Adipose tissue (tissue), 3 donors: Measurements from ENCODE around the gene FBXW2. TPM values are rescaled to one million over a fixed set of nuclear protein-coding genes. Genes with fewer than 3 reads are reported as not detected.
"Not testable (repeated sequence)": the region's sequence is repeated elsewhere in the genome, so short reads cannot be mapped to it uniquely, and the experiment has no call there.

Source experiments
- H3K27ac ChIP-seq: one replicate; pipeline ENCODE4 v1.5.1; 2013; ENCODE audit warnings: low read depth, low read length
- WGBS, 3 donors: extraction: QIAGEN DNeasy Blood & Tissue Kit; methylation state at CpG; one replicate each; pipeline ENCODE4 v1.1.7; 2013; 5-methylcytosine and 5-hydroxymethylcytosine counted together
- polyA plus RNA-seq, 3 donors: library from polyadenylated mRNA; stranded (reverse); fragments of 200-250 nt; gene quantifications; one replicate each; pipeline ENCODE4 v1.2.3, GENCODE V29; 2013
- donor health status: healthy with polysubstance abuse.
- donor health status: Bipolar disorder and iron deficiency.
- donor health status: healthy.

FBXW2 gene
- 10 to 100 TPM in 2 of 3 donors, 1 to 10 TPM in 1; 9.2 to 31.6 (median 23.2) TPM for polyA plus RNA-seq

GRCh38 chr9:120792898-120793765, at the start of gene FBXW2:
TSS of gene FBXW2 (minus strand) at chr9:120793416. CDS start at chr9:120788258, 5,158 bp downstream.
- 0% methylated on average over 69 to 72 of the region's 72 CpGs for WGBS, 3 donors
- H3K27ac ChIP-seq, result no peak within 1 kb of the TSS

- no peak overlapping the region for H3K27ac ChIP-seq
- WGBS, 3 donors, result 25 to 46% (median 44%) methylated on average over 18 of the region's 18 CpGs
Observed at GRCh38 chr9:120841930-120842684, 48.9 kb upstream of the FBXW2 start.

GRCh38 chr9:120839146-120839545, 45.9 kb upstream of the FBXW2 start:
- 71 to 78% (median 72%) methylated on average over 2 of the region's 2 CpGs for WGBS, 3 donors
- H3K27ac ChIP-seq, result no peak overlapping the region

- 84 to 89% (median 86%) methylated on average over 3 of the region's 3 CpGs for WGBS, 3 donors
- no peak overlapping the region for H3K27ac ChIP-seq
Observed at GRCh38 chr9:120837921-120838320, 44.7 kb upstream of the FBXW2 start.

GRCh38 chr9:120833325-120833724, 40.1 kb upstream of the FBXW2 start:
- WGBS, 3 donors, result 87 to 96% (median 91%) methylated on average over 6 to 7 of the region's 7 CpGs
- no peak overlapping the region for H3K27ac ChIP-seq

GRCh38 chr9:120832807-120833206, 39.6 kb upstream of the FBXW2 start:
- no peak overlapping the region for H3K27ac ChIP-seq

- H3K27ac ChIP-seq, result no peak overlapping the region
- WGBS, 3 donors, result 92 to 98% (median 94%) methylated on average over 3 of the region's 3 CpGs
Observed at GRCh38 chr9:120830865-120831264, 37.6 kb upstream of the FBXW2 start.

- WGBS, 3 donors, result 81 to 94% (median 90%) methylated on average over 3 of the region's 3 CpGs
- H3K27ac ChIP-seq, result no peak overlapping the region
Observed at GRCh38 chr9:120830151-120830550, 36.9 kb upstream of the FBXW2 start.

GRCh38 chr9:120829650-120830049, 36.4 kb upstream of the FBXW2 start:
- 83 to 95% (median 91%) methylated on average over 1 of the region's 1 CpG for WGBS, 3 donors
- H3K27ac ChIP-seq, result no peak overlapping the region

- no peak overlapping the region for H3K27ac ChIP-seq
- WGBS, 3 donors, result 48 to 95% (median 93%) methylated on average over 4 of the region's 4 CpGs
Observed at GRCh38 chr9:120820095-120820494, 26.9 kb upstream of the FBXW2 start.

GRCh38 chr9:120818595-120818994, 25.4 kb upstream of the FBXW2 start:
- H3K27ac ChIP-seq, result no peak overlapping the region
- 79 to 96% (median 88%) methylated on average over 1 of the region's 1 CpG for WGBS, 3 donors

- H3K27ac ChIP-seq, result no peak overlapping the region
- WGBS, 3 donors, result 86 to 97% (median 91%) methylated on average over 4 of the region's 4 CpGs
Observed at GRCh38 chr9:120815075-120815474, 21.9 kb upstream of the FBXW2 start.

GRCh38 chr9:120808931-120809330, 15.7 kb upstream of the FBXW2 start:
- no peak overlapping the region for H3K27ac ChIP-seq

- H3K27ac ChIP-seq, result no peak overlapping the region
Observed at GRCh38 chr9:120807607-120808379, 14.6 kb upstream of the FBXW2 start.

- H3K27ac ChIP-seq, result not testable (repeated sequence)
- 63 to 90% (median 82%) methylated on average over 3 of the region's 3 CpGs for WGBS, 3 donors
Observed at GRCh38 chr9:120804784-120805363, 11.7 kb upstream of the FBXW2 start.

GRCh38 chr9:120801441-120801840, 8.2 kb upstream of the FBXW2 start:
- no peak overlapping the region for H3K27ac ChIP-seq
- 90 to 93% (median 93%) methylated on average over 7 of the region's 7 CpGs for WGBS, 3 donors

GRCh38 chr9:120791161-120791560, 2.1 kb downstream of the FBXW2 start:
- H3K27ac ChIP-seq, result no peak overlapping the region
- WGBS, 3 donors, result 49 to 79% (median 75%) methylated on average over 3 of the region's 3 CpGs

- 51 to 57% (median 57%) methylated on average over 4 of the region's 4 CpGs for WGBS, 3 donors
- no peak overlapping the region for H3K27ac ChIP-seq
Observed at GRCh38 chr9:120787933-120788332, 5.3 kb downstream of the FBXW2 start.
